Left ventricle myocardium inferior (tissue), 1 donor: ENCODE results near the gene JUND. TPM values are rescaled to one million over a fixed set of nuclear protein-coding genes. Genes with fewer than 3 reads are reported as not detected.

Experiments used
- DNase-seq: peaks from one replicate; pipeline ENCODE4 v3.0.0-alpha.2; 2020
- H3K27ac ChIP-seq: fragments of 200-600 bp; replicated peaks from 2 replicates; pipeline ENCODE4 v1.8.0; 2021
- H3K27me3 ChIP-seq: fragments of 200-600 bp; 2 replicates; pipeline ENCODE4 v1.8.0; 2021; ENCODE audit warnings: low read depth
- H3K36me3 ChIP-seq: fragments of 200-600 bp; 2 replicates; pipeline ENCODE4 v1.8.0; 2021
- H3K4me1 ChIP-seq: fragments of 200-600 bp; 2 replicates; pipeline ENCODE4 v1.8.0; 2021
- H3K4me3 ChIP-seq: fragments of 200-600 bp; 2 replicates; pipeline ENCODE4 v1.8.0; 2021; ENCODE audit warnings: mild to moderate bottlenecking, moderate library complexity
- H3K9me3 ChIP-seq: fragments of 200-600 bp; replicated peaks from 2 replicates; pipeline ENCODE4 v1.8.0; 2021
- intact Hi-C: fragments of 100-400 bp; cut with micrococcal nuclease; formaldehyde crosslinking; loops from one replicate; pipeline ENCODE4 v1.11.0; 2022
- total RNA-seq: library from RNA; stranded (reverse); fragmentation: NEBNext Ultra II Directional; extraction: Animal tissue kit (Norgen Biotek cat#: 25700); gene quantifications from one replicate; pipeline ENCODE4 v1.2.1, GENCODE V29; 2021
- TF ChIP-seq, protein P1 (sequence below): fragments of 200-600 bp; IDR thresholded peaks from 2 replicates; pipeline ENCODE4 v1.8.0; 2021; ENCODE audit warnings: antibody characterized with exemption, mild to moderate bottlenecking, borderline replicate concordance
- donor health status: DM: no; HTN: yes; CAD: no; lungs with severe emphysema.

JUND gene
- total RNA-seq, 1 donor from 2014 or later = 107 TPM

GRCh38 chr19:18269070-18269723, 12.2 kb downstream of the JUND start:
- intact Hi-C loops = no loop called here
- DNase-seq = no peak
- Histone ChIP-seq H3K4me3 (no peak overlapping the region), H3K36me3 (no peaks in the 10 kb centered on the region), H3K9me3 (no peaks in the 10 kb centered on the region), H3K4me1 (peaks cover 6% of the 10 kb centered on the region), H3K27ac (no peak overlapping the region), H3K27me3 (no peaks in the 10 kb centered on the region)
- TF ChIP-seq, protein P1, sequence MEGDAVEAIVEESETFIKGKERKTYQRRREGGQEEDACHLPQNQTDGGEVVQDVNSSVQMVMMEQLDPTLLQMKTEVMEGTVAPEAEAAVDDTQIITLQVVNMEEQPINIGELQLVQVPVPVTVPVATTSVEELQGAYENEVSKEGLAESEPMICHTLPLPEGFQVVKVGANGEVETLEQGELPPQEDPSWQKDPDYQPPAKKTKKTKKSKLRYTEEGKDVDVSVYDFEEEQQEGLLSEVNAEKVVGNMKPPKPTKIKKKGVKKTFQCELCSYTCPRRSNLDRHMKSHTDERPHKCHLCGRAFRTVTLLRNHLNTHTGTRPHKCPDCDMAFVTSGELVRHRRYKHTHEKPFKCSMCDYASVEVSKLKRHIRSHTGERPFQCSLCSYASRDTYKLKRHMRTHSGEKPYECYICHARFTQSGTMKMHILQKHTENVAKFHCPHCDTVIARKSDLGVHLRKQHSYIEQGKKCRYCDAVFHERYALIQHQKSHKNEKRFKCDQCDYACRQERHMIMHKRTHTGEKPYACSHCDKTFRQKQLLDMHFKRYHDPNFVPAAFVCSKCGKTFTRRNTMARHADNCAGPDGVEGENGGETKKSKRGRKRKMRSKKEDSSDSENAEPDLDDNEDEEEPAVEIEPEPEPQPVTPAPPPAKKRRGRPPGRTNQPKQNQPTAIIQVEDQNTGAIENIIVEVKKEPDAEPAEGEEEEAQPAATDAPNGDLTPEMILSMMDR = no peak

DNA sequence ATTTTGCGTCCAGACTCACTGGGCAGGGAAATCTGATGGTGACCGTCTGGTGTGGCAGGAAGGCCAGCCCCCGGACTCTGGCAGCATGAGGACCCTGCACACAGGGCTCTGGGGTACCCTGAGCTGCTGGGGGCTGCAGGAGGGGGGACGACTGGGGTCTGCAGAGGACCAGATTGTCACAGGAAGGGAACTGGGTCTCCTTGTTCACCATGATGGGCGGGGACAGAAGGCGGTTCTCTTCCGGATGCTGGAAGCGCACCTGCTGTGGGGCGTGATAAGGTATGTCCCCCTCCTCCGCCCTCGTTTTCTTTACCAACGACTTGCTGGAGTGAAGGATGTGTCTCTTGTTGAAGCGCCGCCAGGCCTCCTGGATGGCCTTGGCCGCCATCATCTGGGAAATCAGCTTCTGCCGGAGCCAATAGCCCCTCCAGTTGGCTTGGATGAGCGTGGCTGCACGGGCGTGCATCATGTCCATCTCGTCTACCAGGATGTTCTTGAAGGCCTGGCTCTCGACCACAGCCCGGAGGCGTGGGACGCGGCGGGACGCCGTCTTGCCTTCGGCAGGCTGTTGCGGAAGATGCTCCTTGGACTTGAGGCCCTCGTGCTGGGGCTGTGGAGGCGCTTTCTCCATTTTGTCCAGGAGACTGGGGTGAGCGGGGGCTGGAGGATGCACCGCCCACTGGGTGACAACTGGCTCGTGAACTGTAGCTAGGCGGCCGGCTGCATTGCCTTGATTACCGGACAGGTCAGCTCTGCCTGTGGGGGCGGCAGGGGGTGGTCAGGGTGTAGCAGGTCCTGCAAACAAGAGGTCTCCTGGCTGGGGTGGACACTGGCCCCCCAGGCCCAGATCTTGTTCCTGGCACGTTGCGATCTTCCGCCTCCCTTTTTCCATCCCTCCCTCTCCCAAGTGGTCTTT, 14.4 kb downstream of the JUND start:
- TF ChIP-seq, protein P1 = no peak
- Histone ChIP-seq H3K27me3 (no peaks in the 10 kb centered on the region), H3K9me3 (no peaks in the 10 kb centered on the region), H3K4me3 (no peak overlapping the region), H3K4me1 (no peaks in the 10 kb centered on the region), H3K27ac (no peak overlapping the region), H3K36me3 (no peaks in the 10 kb centered on the region)
- DNase-seq = no peak
- intact Hi-C loops = no loop called here

- TF ChIP-seq, protein P1 = no peak
- no peaks in the 10 kb centered on the region for H3K36me3 ChIP-seq
- no peaks in the 10 kb centered on the region for H3K27me3 ChIP-seq
- intact Hi-C loops = no loop called here
- H3K27ac ChIP-seq = no peak overlapping the region
- no peaks in the 10 kb centered on the region for H3K9me3 ChIP-seq
- no peak for DNase-seq
- no peak overlapping the region for H3K4me3 ChIP-seq
- no peaks in the 10 kb centered on the region for H3K4me1 ChIP-seq
These were observed 15.8 kb downstream of the JUND start for GRCh38 chr19:18265582-18265981.

- H3K27me3 ChIP-seq = no peaks in the 10 kb centered on the region
- H3K36me3 ChIP-seq = no peaks in the 10 kb centered on the region
- no peak for DNase-seq
- H3K27ac ChIP-seq = no peak overlapping the region
- intact Hi-C loops = no loop called here
- no peak overlapping the region for H3K4me3 ChIP-seq
- H3K9me3 ChIP-seq = no peaks in the 10 kb centered on the region
- H3K4me1 ChIP-seq = no peaks in the 10 kb centered on the region
- TF ChIP-seq, protein P1 = no peak
These were observed 16.4 kb downstream of the JUND start for GRCh38 chr19:18264971-18265540.

DNA sequence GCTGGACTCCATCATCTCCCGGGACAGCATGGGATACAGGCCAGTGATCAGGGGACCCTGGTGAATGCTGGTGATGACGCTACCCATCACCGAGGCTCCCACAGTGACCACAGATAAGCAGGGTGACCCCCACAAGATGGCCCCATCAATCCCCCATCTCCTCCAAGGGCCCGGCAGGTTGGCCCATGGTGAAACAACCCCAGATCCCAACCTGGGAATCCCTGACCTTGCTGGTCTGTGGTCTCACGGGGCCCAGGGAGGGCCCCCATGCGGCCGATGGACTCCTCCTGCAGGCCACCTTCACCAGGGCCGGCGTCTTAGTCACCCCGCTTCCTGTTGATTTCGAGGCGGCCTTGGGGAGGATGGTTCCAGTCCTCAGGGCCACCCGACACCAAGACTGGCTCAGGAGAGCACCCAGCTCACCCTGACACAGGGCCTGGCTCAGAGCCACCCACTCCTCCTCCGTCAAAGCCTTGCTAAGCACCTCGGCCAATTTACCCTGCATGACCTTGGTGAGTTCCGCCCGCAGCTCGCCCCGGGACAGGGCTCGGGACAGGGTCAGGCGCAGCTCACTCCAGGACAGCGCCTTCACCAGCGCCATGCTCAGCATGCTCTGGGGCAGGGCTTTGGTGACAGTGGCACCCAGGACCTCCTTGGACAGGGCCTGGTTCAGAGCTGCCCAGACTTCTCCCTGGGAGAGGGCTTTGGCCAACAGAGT, 17.1 kb downstream of the JUND start:
- Histone ChIP-seq H3K27ac (no peak overlapping the region), H3K36me3 (no peaks in the 10 kb centered on the region), H3K4me3 (no peak overlapping the region), H3K4me1 (no peaks in the 10 kb centered on the region), H3K27me3 (no peaks in the 10 kb centered on the region), H3K9me3 (no peaks in the 10 kb centered on the region)
- intact Hi-C loops = no loop called here
- no peak for DNase-seq
- TF ChIP-seq, protein P1 = no peak
